SHP77 (cell line): ENCODE data around the gene DBN1.

ENCODE experiments used
- DNase-seq, 2 experiments: peaks; one replicate each; lab custom pipeline; 2025; lab: John Stamatoyannopoulos, UW

DBN1 gene

DNA sequence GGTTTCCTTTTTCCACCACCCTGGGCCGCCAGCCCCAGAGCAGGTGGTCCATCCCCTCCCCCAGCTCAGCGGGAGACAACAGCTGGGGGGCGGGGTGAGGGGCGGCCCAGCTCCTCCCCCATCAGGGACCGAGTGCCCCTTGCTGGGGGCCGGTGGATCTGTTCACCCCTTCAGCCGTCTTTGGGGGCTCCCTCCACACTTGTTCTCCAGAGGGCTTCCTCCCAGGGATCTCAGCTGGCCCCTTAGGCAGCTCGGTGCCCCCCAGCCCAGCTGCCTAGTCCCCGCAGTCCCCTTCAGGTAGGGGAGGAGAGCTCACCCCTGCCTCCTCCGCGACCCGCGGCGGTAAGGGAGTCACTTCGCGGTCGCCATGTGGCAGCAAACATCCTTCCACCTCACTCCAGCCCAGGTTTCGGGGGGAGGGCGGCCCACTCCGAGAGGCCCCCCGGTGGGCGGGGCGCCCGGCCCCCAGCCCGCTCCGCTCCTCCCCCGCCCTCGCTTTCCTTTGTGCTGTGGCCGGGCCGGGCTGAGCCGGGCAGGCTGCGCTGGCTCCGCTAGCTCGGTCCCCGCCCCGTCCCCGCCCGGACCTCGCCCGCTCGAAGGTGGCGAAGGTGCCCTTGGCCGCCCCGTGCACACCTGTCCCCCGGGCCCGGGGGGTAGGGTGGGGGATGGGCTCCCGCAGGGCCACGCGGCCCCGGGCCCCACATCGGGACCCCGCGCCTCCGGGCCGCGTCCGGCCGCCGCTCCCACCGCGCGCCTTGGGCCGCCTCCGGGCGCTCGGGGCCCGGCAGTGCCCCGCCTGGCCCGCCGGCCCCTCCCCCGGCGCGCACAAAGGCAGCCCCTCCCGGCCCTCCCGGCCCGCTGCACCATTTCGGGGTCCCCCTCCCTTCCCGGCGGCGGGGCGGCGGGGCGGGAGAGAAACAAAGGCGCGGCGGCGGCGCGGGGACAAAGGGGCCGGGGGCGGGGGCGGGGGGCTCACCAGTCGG, 683 bp downstream of the DBN1 start:
- DNase-seq: peak in 1 of 2 experiments; percentile 48

DNA sequence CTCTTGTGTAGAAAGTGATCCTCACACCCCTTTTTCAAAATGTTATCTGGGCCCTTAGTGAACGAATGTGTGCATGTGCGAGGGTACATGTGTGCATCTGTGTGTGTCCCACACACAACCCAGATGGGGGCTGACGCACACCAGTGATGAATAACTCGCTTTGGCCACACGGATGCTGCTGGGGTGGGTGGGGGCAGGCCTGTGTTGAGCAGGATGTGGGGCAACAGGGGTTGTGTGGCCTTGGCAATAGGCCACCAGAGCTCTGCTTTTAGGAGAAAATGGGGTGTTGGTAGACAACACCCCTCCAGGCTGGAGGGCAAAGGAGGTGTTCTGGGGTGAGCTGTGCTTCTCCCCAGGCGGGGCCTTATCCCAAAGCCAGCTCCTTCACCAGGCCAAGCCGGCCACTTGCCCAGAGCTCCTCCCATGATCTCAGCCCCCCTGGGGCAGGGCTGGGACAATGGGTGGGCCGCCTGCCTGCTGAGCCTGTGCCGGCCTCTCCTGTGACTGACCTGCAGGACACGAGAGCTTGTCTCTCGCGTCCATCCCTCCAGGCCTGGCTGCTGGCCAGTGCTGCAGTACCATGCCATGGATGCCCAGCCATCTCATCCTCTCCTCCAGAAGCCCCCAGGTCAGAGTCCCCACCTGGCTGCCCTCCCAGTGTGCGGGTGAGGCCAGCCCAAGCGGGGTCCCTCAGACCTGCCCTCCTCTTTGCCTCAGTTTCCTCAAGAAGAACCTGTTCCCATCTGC, 1.7 kb downstream of the DBN1 start:
- DNase-seq: no peak

DNA sequence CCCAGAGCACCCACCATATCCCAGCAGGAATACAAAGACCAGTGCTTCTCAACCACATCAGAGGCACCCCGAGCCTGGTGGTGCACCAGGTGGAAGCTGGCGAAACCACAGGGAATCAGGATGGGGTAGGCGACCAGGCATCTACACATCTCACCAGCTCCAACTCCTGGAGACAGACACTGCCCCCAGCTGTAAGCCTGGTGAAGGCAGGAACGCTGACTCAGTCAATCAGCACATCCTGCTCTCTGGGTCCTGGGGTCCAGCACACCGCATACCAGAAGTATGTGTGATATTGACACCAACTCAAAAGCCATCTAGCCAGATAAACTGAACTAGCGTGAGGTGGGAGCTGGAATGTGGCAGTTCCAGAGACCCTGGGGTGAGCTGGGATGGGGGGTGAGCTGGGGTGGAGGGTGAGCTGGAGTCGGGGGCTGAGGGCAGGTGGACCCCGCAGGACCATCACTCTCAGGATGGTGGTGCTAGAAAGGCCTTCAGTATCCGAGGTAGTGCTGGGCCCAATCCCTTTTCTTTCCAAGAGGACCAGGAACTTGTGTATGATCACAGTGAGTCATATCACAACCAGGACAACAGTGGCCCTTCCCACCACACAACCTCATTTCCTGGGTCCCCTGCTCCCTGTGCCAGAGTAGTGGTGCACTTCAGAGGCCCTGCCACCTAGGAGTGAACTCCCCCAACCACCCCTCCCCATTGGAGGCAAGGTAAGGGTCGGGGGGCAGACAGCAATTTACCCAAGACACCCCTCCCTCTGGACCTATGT, 2.5 kb downstream of the DBN1 start:
- no peak for DNase-seq

DNA sequence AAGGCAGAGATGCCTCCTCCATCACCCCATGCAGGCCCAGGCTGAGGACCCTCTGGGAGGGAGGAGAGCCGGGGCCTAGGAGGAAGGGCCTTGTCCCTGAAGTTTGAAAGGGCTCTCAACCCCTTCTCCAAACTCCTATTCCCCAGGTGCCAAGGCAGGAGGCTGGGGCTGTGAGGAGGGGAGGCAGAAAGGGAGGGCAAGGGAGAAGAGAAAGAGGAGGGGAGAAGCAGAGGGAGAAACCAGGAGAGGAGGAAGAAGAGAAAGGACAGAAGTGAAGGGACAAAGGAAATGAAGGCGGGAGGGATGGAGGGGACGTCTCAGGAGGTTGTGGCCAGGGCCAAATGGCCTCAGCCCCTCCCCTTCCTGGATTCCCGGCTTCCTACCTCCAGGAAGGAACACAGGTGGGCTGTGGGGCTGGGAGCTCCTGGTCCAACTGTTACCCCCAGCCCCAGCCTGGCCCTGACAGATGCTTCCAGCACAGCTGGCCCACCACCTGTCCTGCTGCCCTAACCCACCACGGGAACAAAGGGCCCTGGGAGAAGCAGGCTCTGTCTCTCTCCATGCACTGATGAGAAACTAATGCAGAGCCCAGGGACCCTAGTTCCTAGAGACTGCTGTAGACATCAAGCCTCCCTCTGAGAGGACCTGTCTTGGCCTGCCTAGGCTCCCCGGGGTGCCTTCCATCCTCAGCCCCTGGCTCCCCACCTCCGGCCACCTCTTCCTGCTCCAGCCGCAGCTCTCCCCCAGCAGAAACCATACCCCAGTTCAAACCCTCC, 3.5 kb downstream of the DBN1 start:
- DNase-seq: no peak

DNA sequence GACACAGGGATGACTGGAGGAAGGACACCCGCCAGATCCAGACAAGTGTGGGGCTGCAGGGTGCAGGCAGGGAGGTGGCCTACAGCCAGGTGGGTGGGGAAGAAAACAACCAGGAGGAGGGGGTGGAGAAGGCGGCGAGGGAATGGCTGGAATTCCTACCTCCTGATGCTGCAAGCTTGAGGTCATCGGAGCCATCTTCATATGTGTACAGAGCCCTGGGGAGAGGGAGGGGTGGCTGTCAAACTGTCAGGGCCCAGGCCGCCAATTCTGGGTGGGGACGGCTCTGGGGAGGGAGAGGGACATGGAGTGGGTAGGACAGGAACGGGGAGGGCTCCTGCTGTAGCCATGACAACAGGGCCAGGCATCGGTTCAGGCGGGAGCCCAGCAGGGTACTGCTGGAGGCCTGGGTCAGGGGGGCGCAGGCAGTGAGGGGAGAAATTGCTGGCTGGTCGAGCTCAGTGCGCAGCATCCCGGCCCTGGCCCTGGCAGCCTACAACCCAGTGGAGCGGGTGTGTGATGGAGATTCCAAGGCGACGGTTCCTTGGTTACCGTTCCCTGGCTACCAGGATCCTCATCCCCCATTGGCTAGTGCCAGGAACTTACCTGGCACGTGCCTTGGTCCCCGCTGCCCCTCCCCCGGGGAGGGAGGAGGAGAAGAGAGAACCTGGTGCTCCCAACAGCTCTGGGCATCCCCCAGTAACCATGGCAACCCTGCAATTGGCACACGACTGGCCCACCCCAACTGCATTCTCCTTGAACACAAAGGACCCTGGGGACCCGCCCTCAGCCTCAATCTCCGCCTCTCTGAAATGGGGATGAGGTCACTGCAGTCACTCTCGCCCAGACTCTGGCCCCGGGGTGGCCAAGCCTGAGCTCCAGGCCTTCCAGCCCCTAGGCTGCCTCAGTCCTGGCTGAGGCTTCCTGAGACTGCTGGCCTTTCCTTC, 4.5 kb downstream of the DBN1 start:
- no peak for DNase-seq

DNA sequence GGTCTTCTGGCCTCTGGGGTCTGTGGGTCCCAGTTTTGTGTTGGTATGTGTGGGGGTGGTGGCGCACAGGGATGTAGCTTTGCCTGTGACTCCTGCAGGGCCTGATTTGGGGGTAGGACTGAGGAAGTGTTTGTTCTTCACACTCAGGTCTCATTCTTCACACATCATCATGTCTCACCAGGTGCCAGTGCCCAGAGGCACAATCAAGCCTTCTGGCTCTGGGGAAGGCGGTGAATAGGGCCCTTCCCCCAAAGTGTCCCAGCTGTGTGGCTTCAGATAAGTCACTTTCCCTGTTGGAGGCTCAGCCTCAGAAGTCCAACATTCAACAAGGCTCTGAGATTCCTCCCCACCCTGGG, 5.1 kb downstream of the DBN1 start:
- no peak for DNase-seq

DNA sequence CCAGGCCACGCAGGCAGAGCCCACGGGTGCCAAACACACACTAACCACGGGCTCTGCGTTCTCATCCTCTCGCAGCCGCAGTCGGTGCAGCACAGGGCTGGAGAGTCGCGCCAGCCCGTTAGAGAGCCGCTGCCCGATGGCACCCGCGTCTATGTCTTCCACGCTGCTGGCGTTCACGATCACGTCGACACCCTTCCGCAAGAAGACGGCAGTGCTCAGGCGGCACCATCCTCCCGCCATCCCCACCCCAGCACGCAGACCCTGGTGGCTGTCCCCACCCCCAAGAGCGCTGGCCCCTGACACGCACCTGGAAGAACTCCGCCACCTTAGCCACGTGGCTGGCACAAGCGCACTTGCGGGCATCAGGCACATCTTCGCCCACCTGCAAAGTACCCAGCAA, 6.0 kb downstream of the DBN1 start:
- DNase-seq: no peak

DNA sequence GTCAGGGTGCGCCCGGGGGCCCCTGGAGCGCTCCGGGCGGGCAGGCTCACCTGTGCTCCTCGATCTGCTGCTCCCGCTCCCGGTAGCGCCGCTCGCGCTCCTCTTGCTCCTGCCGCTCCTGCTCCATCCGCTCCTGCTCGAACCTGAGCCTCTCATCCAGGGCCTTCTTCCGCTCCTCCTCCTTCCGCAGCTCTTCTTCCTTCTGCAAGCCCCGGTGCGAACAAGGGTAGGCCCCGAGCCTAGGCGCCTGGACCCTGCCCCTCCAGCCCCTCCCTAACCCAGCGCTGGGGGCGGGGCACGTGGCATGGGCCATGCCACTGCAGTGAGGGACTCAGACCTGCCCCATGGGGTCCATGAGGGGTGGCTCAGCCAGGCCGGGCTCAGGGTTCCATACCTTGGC, 6.6 kb downstream of the DBN1 start:
- no peak for DNase-seq

DNA sequence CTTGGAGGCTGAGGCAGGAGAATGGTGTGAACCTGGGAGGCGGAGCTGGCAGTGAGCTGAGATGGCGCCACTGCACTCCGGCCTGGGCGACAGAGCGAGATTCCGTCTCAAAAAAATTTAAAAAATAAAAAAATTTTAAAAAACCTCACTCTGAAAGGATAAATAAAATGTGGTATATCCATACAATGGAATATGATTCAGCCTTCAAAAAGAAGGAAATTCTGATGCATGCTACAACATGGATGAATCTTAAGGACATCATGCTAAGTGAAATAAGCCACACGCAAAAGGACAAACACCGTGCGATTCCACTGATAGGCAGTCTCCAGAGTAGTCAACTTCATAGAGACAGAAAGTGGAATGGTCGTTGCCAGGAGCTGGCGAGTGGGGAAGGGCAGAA, 8.4 kb downstream of the DBN1 start:
- no peak for DNase-seq

DNA sequence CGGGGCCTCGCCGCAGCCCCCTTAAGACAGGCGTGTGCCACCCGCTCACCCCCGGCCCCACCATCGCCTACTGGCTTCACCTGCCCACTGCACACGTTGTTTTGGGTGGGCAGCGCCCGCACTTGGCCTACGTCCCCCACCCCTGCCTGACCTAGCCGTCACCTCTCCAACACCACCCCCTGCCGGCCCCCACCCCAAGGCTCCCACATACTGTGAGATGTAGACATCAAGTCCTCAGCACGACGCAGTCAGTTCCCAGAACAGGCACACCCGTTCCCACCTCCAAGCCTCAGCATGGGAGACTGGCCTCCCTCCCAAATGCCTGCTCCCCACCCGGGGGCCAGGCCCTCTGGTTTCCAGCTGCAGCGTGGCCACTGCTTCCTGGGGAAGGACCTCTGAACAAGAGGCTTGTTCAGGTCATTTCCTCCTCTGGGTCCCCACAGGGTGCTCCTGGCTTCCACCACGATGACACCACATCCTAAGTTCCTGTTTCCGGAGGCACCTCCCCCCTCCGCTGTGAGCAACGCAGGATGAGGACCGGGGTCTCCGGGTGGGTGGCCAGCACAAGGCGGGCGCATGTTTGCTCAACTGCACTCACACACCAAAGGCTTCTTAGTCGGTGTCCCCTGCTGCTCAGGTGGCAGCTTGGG, 11.3 kb downstream of the DBN1 start:
- DNase-seq: no peak

DNA sequence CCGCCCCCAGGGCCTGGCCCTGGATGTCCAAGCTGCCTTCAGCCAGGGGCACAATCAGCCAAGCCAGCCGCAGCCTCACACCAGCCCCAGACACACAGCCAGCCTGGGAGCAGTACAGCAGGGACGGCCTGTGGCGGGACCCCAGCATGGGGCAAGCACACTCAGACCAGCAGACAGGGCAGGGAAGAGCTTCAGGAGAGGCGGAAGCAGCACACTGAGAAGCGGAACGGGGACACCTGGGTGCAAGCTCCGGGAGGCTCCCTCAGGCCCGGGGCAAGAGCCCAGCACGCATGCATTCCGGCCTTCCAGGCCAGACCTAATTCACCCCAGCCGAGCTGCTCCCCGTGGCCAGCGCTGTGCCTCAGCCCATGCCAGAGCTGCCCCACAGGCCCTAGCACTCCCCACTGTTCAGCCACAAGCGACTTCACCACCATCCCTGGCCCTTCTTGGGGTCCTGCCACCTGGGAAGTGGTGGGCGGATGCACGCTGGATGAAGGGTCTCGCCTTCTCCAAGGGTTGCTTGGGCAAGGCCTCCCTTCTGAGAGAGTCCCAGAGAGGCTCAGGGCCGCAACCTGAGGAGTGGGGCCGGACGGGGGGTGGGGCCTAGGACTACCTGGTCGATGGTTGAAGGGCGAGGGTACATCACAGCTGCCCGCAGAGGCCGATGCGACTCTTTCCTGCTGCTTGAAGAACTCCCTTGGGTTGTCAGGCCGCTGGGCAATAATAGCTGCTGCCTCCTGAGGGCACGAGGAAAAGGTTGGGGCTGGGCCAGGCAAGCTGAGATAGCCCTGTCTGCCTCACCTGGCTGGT, 13.4 kb downstream of the DBN1 start:
- no peak for DNase-seq

DNA sequence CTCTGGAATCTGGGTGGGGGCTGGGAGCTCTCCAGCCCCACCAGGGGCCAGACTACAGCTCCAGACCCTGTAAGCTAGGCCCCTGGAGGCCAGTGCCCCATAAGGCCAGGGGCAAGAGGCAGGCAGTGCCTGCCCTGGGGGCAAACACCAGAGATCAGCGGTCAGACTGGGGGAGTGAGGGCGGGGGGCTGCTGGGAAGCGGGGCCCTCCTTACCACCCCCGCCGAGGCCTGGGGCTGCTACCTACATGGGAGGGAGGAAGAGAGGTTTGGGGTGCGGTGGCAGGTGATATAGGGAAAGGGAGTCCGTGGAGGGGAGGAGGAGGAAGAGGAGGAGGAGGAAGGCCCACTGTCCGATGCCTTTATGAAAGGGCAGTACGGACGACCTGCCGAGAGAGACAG, 14.1 kb downstream of the DBN1 start:
- DNase-seq: no peak

DNA sequence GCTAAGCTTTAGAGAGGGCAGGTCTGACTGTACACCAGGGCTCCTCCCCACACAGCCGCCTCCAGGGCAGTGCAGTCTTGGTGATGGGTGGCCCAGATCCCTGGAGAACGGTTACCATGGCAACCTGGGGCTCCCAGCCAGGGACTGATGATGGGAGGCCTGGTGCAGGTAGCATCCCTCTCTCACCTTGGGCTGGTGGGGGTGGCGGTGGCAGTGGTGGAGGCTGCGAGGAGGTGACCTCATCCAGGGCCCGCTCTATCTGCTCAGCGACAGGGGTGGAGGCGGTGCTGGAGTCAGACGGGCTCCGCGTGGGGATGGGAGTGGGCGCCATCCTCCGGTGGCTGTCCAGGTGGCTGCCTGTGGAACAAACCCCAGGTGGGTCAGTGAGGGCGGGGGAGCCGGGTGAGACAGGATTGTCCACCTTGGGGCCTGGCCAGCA, 14.5 kb downstream of the DBN1 start:
- DNase-seq: no peak

DNA sequence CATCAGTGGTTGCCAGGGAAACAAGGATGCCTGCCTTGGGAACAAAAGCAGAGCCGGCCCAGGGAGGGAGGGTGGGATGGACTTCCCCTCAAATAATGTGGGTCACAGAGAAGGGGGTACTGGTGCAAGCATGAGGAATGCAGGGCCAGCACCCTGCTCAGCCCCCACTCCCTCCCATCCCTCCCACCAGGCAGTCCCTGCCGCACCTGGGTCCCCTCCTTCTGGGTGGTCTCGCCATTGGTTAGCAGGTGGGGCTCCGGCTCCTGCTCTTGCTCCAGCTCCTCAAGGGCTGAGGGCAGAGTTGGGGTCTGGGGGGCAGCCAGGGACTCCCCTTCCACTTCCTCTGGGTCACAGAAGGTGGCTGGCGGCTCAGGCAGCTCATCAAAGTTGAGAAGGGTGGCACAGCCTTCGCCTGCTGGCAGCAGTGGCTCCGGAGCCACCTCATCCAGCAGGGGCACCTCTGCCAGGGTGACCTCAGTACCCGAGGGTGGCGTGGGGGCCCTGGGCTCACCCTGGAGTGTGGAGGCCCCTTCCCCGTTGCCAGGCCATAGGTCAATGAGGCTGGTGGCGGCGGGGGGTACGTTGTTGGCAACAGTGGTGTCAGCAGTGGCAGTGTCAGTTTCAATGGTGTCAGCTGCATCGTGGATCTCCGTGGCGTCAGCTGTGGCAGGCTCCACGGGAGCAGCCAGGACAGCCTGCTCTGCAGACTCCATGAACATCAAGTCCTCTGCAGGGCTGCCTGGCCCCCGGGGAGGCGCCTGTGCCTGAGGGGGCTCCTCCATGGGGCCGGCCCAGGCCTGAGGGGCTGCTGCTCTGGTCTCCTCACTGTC, 15.4 kb downstream of the DBN1 start:
- DNase-seq: no peak

DNA sequence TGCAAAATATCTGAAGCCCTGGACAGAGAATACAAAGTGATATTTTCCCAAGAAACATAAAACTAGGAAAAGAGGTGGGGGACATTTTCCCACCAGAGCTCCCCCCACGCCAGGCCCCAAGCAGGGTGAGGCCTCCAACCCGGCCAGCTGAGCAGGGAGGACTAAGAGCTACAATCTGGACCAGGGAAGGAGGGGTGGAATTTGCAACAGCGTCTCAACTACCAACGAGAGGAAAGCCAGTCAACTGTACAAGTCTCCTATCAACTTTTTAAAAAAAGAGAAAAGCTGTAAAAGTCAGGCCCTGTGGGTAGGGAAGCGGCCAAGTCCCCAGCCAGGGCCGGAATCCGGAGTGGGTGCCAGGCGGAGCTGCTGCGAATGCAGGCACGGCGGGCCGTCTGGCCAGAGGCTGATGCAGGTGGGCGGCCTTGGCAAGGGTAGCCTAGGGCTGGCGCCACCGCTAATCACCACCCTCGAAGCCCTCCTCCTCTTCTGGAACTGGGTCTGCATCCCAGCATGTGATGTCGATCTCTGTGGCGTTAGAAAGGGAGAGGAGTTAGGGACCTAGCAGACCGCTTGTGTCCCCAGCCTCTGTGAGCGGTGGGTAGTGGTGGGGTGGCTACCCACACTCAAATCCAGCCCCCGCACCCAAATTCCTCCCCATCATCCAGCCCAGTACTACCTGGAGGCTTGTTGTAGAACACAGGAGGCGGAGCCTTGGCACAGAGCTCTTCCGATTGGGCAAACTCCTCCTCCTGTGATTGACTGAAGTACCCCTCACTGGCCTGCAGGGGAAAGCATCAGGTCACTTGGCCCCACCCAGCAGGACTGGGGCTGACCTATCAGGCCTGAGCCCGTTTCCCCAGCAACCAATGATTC, 16.2 kb downstream of the DBN1 start:
- DNase-seq: peak; percentile 93 to 97

DNA sequence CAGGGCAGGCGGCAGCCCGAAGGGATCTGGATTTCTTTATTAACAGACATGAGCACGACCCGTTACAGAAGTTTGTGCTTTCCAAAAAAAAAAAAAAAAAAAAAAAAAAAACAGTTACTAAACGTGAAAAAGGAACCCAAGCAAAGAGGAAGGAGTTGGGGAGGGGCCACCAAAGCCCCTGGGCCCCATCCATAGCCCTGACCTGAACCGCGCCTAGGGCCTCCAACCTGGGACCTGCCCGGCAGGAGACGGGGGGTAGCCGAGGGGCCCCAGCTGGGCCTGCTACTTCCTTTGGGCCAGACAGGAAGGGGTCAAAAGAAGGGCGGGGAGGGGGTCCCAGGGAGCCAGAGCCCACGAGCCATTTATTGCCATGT, 16.9 kb downstream of the DBN1 start:
- no peak for DNase-seq
